K562 (cell line): Measurements from ENCODE around the gene ITGB2. TPM values are rescaled to one million over a fixed set of nuclear protein-coding genes. Genes with fewer than 3 reads are reported as not detected.

ENCODE experiments used
- BACH1 ChIP-seq: fragments of 200-800 bp; sonication (Bioruptor generic); IDR thresholded peaks from 2 replicates; pipeline ENCODE4 v1.6.1; 2016; ENCODE audit warnings: missing genetic modification characterization, missing compliant biosample characterization
- BRD9 ChIP-seq: fragments of 450-650 bp; IDR thresholded peaks from 2 replicates; pipeline ENCODE4 v1.6.1; 2018; ENCODE audit warnings: low read depth; ENCODE audit not compliant: partially characterized antibody
- BRF1 ChIP-seq: IDR thresholded peaks from 3 replicates; pipeline ENCODE4 v1.6.1; 2011; ENCODE audit warnings: borderline replicate concordance, mild to moderate bottlenecking; ENCODE audit not compliant: insufficient read length; ENCODE audit errors: extremely low read depth
- GTF2A2 ChIP-seq: IDR thresholded peaks from 2 replicates; pipeline ENCODE4 v1.6.1; 2016; ENCODE audit warnings: mild to moderate bottlenecking, missing genetic modification characterization, missing compliant biosample characterization
- IFI16 ChIP-seq: fragments of 250-450 bp; sonication (Bioruptor Pico); IDR thresholded peaks from 2 replicates; pipeline ENCODE4 v2.1.2; 2022; ENCODE audit warnings: mild to moderate bottlenecking, inconsistent platforms
- ILK ChIP-seq: fragments of 450-650 bp; IDR thresholded peaks from 2 replicates; pipeline ENCODE4 v1.6.1; 2016; ENCODE audit warnings: missing genetic modification characterization, low read depth, mild to moderate bottlenecking, missing compliant biosample characterization, moderate library complexity, borderline replicate concordance
- MAFF ChIP-seq: IDR thresholded peaks from 2 replicates; pipeline ENCODE4 v1.6.1; 2012; ENCODE audit warnings: low read length, improper control_type of control experiment
- MCM3 ChIP-seq: fragments of 450-650 bp; IDR thresholded peaks from 2 replicates; pipeline ENCODE4 v1.6.1; 2016
- MCM5 ChIP-seq: fragments of 450-650 bp; IDR thresholded peaks from 2 replicates; pipeline ENCODE4 v1.6.1; 2016; ENCODE audit warnings: low read depth
- PCBP1 ChIP-seq: fragments of 200-400 bp; formaldehyde crosslinking; IDR thresholded peaks from 2 replicates; pipeline ENCODE4 v1.6.1; 2018; ENCODE audit warnings: mild to moderate bottlenecking, low read depth, low read length; ENCODE audit not compliant: poor library complexity, severe bottlenecking
- RAD21 ChIP-seq, 2 experiments: fragments of 250-450 bp in 1 of 2; fragments of 450-650 bp in 1 of 2; sonication (Bioruptor Pico) in 1 of 2; formaldehyde crosslinking in 1 of 2; IDR thresholded peaks in 1 of 2; conservative IDR thresholded peaks in 1 of 2; 2 replicates each; pipeline versions ENCODE4 v1.4.0 to v1.8.0; 2020 to 2022; ENCODE audit warnings: mild to moderate bottlenecking in 2 of 2, moderate library complexity in 1 of 2
- RBM34 ChIP-seq: fragments of 200-400 bp; formaldehyde crosslinking; IDR thresholded peaks from 2 replicates; pipeline ENCODE4 v1.6.1; 2018; ENCODE audit warnings: low read length, borderline replicate concordance; ENCODE audit not compliant: insufficient read depth
- SMAD4 ChIP-seq: fragments of 250-450 bp; sonication (Bioruptor Pico); conservative IDR thresholded peaks from 2 replicates; pipeline ENCODE4 v1.8.0; 2021; ENCODE audit warnings: inconsistent platforms, mild to moderate bottlenecking, moderate library complexity
- SREBF1 ChIP-seq: fragments of 150-350 bp; IDR thresholded peaks from 2 replicates; pipeline ENCODE4 v1.6.1; 2014; ENCODE audit warnings: antibody characterized with exemption, low read depth, low read length, borderline replicate concordance
- ZKSCAN3 ChIP-seq: fragments of 250-450 bp; sonication (Bioruptor Pico); IDR thresholded peaks from 2 replicates; pipeline ENCODE4 v1.4.0; 2020
- ZNF311 ChIP-seq: fragments of 250-450 bp; sonication (Bioruptor Pico); IDR thresholded peaks from 2 replicates; pipeline ENCODE4 v1.4.0; 2020; ENCODE audit warnings: mild to moderate bottlenecking, moderate library complexity
- ZNF384 ChIP-seq: IDR thresholded peaks from 2 replicates; pipeline ENCODE4 v1.6.1; 2012; ENCODE audit warnings: low read depth, low read length, improper control_type of control experiment
- ZNF41 ChIP-seq: fragments of 250-450 bp; sonication (Bioruptor Pico); conservative IDR thresholded peaks from 2 replicates; pipeline ENCODE4 v1.4.0; 2020; ENCODE audit warnings: mild to moderate bottlenecking
- ZNF583 ChIP-seq: fragments of 250-450 bp; sonication (Bioruptor Pico); IDR thresholded peaks from 2 replicates; pipeline ENCODE4 v1.4.0; 2020
- ZNF764 ChIP-seq: fragments of 250-450 bp; sonication (Bioruptor Pico); IDR thresholded peaks from 2 replicates; pipeline ENCODE4 v1.4.0; 2020; ENCODE audit warnings: low read depth, mild to moderate bottlenecking, moderate library complexity
- ZNF778 ChIP-seq: fragments of 450-650 bp; formaldehyde crosslinking; IDR thresholded peaks from 2 replicates; pipeline ENCODE4 v1.4.0; 2020; ENCODE audit warnings: mild to moderate bottlenecking, moderate library complexity
- polyA plus RNA-seq, 8 experiments: library from polyadenylated mRNA; depleted of rRNA in 4 of 8; stranded (reverse) in 5 of 8; unstranded in 3 of 8; fragments of >200 nt; fragmentation: Nextera tagmentation in 2 of 8; fragmentation: Illumina TruSeq in 1 of 8; extraction: Ambion mirVana in 2 of 8; extraction: Trizol in 1 of 8; gene quantifications; 2 replicates each; pipeline versions ENCODE4 v1.2.1 to v1.2.3, GENCODE V29; 2011 to 2014; ENCODE audit warnings: inconsistent platforms in 1 of 8, missing spikeins in 1 of 8
- total RNA-seq, 7 experiments: library from RNA; depleted of rRNA in 6 of 7; stranded (reverse); fragments of >200 nt in 6 of 7; fragmentation: Illumina TruSeq in 2 of 7; extraction: Trizol in 2 of 7; gene quantifications; 2 replicates each; pipeline versions ENCODE4 v1.2.1 to v1.2.3, GENCODE V29; 2011 to 2021; ENCODE audit warnings: low replicate concordance in 1 of 7
- TF ChIP-seq, protein P1 (sequence below): fragments of 250-450 bp; sonication (Bioruptor Pico); IDR thresholded peaks from 2 replicates; pipeline ENCODE4 v1.8.0; 2022; ENCODE audit warnings: inconsistent platforms
- TF ChIP-seq, protein P2 (sequence below): fragments of 250-450 bp; sonication (Bioruptor Pico); IDR thresholded peaks from 2 replicates; pipeline ENCODE4 v1.9.0; 2021; ENCODE audit warnings: mild to moderate bottlenecking
- TF ChIP-seq, protein P3 (sequence below): fragments of 450-650 bp; IDR thresholded peaks from 2 replicates; pipeline ENCODE4 v1.6.1; 2016
- TF ChIP-seq, protein P4 (sequence below): fragments of 450-650 bp; conservative IDR thresholded peaks from 2 replicates; pipeline ENCODE4 v1.6.1; 2016; ENCODE audit warnings: missing genetic modification characterization, low read depth, mild to moderate bottlenecking, control low read depth, missing compliant biosample characterization

The ITGB2 gene
- total and polyA plus RNA-seq, 9 of the 15 experiments (the other 6 are each of a cell fraction or from before 2014, with no cell fraction given): 0.07 to 1.3 (median 0.51) TPM; not detected in 2

DNA sequence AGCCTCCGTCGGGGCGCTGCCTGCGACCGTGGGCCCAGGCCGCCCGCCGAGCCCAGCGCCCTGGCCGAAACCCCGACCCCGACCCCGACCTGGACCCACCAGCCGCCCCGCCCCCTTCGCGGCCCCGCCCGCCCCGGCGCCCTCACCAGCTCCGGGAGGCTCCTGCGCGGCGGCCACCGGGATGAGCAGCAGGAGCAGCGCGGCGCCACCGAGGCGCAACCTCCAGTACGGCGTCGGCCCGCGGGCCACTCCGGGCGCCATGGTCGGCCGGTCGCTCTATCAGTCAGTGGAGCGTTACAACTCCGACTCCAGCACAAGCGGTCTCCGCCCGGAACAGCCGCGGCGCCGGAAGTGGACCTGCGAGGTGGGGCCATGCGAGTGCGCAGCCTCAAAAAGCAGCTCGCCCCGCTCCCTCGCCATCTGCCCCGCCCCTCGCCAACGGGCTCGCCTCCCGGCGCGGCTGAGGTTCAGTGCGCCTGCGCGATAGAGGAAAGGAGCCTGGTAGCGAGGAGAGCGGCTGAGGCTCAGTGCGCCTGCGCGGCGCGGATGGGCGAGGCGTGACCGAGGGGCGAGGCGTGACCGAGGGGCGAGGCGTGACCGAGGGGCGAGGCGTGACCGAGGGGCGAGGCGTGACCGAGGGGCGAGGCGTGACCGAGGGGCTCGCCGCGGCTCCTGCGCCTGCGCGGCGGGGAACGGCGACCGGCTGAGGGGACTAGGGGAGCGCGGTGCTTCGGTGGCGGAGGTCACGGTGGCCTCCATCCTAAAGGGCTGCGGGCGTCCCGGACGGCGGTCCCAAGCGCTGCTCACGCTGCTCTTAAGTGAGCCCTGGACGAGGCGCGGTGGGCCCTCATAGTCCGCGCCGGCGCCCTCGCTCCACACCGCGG, 47.1 kb downstream of the ITGB2 start, which contains the start of gene PTTG1IP (continued):
- TF ChIP-seq RBM34 (0 out of 2 replicates have a peak, but pooled peaks have one; percentile 45), ZNF764 (CRISPR knock-in tag) (0 out of 2 replicates have a peak, but pooled peaks have one; percentile 54), IFI16 (CRISPR knock-in tag) (no peak), SREBF1 (no peak), BRF1 (no peak), ZNF311 (0 out of 2 replicates have a peak, but pooled peaks have one; percentile 8), ZNF41 (0 out of 2 replicates have a peak, but pooled peaks have one; percentile 47), MCM5 (no peak), MAFF (no peak), ILK (tag) (no peak), ZKSCAN3 (CRISPR knock-in tag) (no peak), PCBP1 (no peak), ZNF583 (CRISPR knock-in tag) (peak; percentile 55; the same call in 1 of the 2 replicates), MCM3 (no peak), GTF2A2 (tag) (no peak), ZNF778 (no peak), BRD9 (no peak), BACH1 (tag) (no peak), SMAD4 (CRISPR knock-in tag) (no peak), RAD21 (CRISPR knock-in tag; conservative IDR thresholded peaks at IDR 0.05 in 1 of 2, IDR thresholded peaks at IDR 0.05 in 1 of 2) (no peak; a peak in 1 of 4 replicates), ZNF384 (no peak)
- TF ChIP-seq, protein P1, sequence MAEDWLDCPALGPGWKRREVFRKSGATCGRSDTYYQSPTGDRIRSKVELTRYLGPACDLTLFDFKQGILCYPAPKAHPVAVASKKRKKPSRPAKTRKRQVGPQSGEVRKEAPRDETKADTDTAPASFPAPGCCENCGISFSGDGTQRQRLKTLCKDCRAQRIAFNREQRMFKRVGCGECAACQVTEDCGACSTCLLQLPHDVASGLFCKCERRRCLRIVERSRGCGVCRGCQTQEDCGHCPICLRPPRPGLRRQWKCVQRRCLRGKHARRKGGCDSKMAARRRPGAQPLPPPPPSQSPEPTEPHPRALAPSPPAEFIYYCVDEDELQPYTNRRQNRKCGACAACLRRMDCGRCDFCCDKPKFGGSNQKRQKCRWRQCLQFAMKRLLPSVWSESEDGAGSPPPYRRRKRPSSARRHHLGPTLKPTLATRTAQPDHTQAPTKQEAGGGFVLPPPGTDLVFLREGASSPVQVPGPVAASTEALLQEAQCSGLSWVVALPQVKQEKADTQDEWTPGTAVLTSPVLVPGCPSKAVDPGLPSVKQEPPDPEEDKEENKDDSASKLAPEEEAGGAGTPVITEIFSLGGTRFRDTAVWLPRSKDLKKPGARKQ (CRISPR knock-in tag): no peak
- TF ChIP-seq, protein P2, sequence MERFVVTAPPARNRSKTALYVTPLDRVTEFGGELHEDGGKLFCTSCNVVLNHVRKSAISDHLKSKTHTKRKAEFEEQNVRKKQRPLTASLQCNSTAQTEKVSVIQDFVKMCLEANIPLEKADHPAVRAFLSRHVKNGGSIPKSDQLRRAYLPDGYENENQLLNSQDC (CRISPR knock-in tag): no peak
- TF ChIP-seq, protein P3, sequence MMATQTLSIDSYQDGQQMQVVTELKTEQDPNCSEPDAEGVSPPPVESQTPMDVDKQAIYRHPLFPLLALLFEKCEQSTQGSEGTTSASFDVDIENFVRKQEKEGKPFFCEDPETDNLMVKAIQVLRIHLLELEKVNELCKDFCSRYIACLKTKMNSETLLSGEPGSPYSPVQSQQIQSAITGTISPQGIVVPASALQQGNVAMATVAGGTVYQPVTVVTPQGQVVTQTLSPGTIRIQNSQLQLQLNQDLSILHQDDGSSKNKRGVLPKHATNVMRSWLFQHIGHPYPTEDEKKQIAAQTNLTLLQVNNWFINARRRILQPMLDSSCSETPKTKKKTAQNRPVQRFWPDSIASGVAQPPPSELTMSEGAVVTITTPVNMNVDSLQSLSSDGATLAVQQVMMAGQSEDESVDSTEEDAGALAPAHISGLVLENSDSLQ: no peak
- TF ChIP-seq, protein P4, sequence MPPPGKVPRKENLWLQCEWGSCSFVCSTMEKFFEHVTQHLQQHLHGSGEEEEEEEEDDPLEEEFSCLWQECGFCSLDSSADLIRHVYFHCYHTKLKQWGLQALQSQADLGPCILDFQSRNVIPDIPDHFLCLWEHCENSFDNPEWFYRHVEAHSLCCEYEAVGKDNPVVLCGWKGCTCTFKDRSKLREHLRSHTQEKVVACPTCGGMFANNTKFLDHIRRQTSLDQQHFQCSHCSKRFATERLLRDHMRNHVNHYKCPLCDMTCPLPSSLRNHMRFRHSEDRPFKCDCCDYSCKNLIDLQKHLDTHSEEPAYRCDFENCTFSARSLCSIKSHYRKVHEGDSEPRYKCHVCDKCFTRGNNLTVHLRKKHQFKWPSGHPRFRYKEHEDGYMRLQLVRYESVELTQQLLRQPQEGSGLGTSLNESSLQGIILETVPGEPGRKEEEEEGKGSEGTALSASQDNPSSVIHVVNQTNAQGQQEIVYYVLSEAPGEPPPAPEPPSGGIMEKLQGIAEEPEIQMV: no peak
